Effector memory CD8-positive, alpha-beta T cell (primary cell): ENCODE results near the gene TRIM34.
"Not testable (repeated sequence)": the region's sequence is repeated elsewhere in the genome, so short reads cannot be mapped to it uniquely, and the experiment has no call there.

Experiments used
- ATAC-seq: fragments of 150-1000 bp; cut with Tn5 transposase; replicated peaks from 2 replicates; pipeline ENCODE4 v1.10.0; 2021; ENCODE audit warnings: mild to moderate bottlenecking, moderate library complexity
- DNase-seq, 3 experiments: peaks; one replicate each; pipeline ENCODE4 v3.0.0; 2021
- H3K27ac Mint-ChIP-seq, 2 donors: one replicate each; pipeline ENCODE4 v1.8.0; 2022; ENCODE audit warnings: mild to moderate bottlenecking in 2 of 2, mixed read lengths in 2 of 2, moderate library complexity in 2 of 2
- H3K27me3 Mint-ChIP-seq, 2 donors: one replicate each; pipeline ENCODE4 v1.8.0; 2022; ENCODE audit warnings: mixed read lengths in 2 of 2
- H3K36me3 Mint-ChIP-seq: one replicate; pipeline ENCODE4 v1.8.0; 2022; ENCODE audit warnings: mild to moderate bottlenecking, moderate library complexity, mixed read lengths; ENCODE audit not compliant: insufficient read depth
- H3K4me1 Mint-ChIP-seq, 2 donors: one replicate each; pipeline ENCODE4 v1.8.0; 2022; ENCODE audit warnings: low read depth in 2 of 2, mixed read lengths in 2 of 2
- H3K4me3 Mint-ChIP-seq, 2 donors: one replicate each; pipeline ENCODE4 v1.8.0; 2022; ENCODE audit warnings: mild to moderate bottlenecking in 2 of 2, mixed read lengths in 2 of 2, moderate library complexity in 2 of 2
- H3K9me3 Mint-ChIP-seq, 2 donors: one replicate each; pipeline ENCODE4 v1.8.0; 2022; ENCODE audit warnings: mixed read lengths in 2 of 2

The TRIM34 gene

DNA sequence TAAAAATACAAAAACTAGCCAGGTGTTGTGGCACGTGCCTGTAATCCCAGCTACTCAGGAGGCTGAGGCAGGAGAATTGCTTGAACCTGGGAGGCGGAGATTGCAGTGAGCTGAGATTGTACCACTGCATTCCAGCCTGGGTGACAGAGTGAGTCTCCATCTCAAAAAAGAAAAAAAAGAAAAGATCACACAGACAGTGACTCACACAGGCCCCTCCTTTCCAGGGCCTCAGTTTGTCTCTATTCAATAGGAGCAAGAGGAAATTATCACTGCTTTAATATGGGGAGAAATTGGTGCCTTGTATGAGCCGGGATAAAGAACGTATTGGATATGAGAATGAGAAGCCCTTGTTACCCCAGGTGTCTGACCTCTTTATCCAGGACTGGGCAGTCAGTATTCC is 22.0 kb upstream of the TRIM34 start:
- H3K27me3 Mint-ChIP-seq, ATAC-seq, H3K27ac Mint-ChIP-seq, H3K36me3 Mint-ChIP-seq, DNase-seq, H3K4me3 Mint-ChIP-seq, H3K4me1 Mint-ChIP-seq, H3K9me3 Mint-ChIP-seq: not testable (repeated sequence)

GRCh38 chr11:5603326-5603725 is 21.5 kb upstream of the TRIM34 start:
- DNase-seq = no peak
- H3K9me3 Mint-ChIP-seq = no peaks in the 10 kb centered on the region
- H3K36me3 Mint-ChIP-seq = no peaks in the 10 kb centered on the region
- no peak overlapping the region for H3K4me3 Mint-ChIP-seq
- no peaks in the 10 kb centered on the region for H3K27me3 Mint-ChIP-seq
- no peak for ATAC-seq
- H3K4me1 Mint-ChIP-seq = no peaks in the 10 kb centered on the region
- H3K27ac Mint-ChIP-seq = no peak overlapping the region

DNA sequence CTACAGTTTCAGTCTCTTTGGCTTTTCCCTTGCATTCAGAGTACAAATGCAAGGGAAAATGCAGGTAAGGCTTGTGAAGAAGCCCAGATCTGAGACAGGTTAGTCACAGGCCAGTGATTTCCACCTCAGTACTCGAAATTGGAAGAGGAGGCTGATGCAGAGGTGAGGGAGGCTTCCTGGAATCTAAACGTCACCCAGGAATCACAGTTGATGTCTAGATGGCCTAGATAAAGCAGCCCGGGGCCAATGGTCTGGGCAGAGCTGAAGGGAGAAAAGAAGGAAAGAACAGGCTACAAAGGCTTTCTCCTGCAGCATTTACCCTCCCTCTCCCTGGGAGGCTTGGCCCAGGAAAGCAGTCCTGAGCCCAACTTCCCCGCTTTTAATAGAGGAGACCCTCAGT is 19.9 kb upstream of the TRIM34 start:
- Mint-ChIP-seq H3K27me3 (peaks cover 0 to 1% of the 10 kb centered on the region in 2 donors), H3K9me3 (no peaks in the 10 kb centered on the region), H3K4me3 (no peak overlapping the region), H3K4me1 (no peaks in the 10 kb centered on the region), H3K36me3 (no peaks in the 10 kb centered on the region), H3K27ac (peak overlapping the region in 1 of 2 donors; percentile 33)
- DNase-seq (no peak), ATAC-seq (no peak)

- H3K36me3 Mint-ChIP-seq = no peaks in the 10 kb centered on the region
- ATAC-seq = no peak
- H3K27me3 Mint-ChIP-seq = peaks cover 0 to 6% of the 10 kb centered on the region in 2 donors
- no peak for DNase-seq
- H3K4me1 Mint-ChIP-seq = no peaks in the 10 kb centered on the region
- no peak overlapping the region for H3K27ac Mint-ChIP-seq
- H3K9me3 Mint-ChIP-seq = no peaks in the 10 kb centered on the region
- no peak overlapping the region for H3K4me3 Mint-ChIP-seq
Measured at GRCh38 chr11:5605849-5606248, 19.0 kb upstream of the TRIM34 start.

- Mint-ChIP-seq H3K4me3 (no peak overlapping the region), H3K36me3 (no peaks in the 10 kb centered on the region), H3K9me3 (no peaks in the 10 kb centered on the region), H3K27me3 (peaks cover 0 to 6% of the 10 kb centered on the region in 2 donors), H3K27ac (no peak overlapping the region), H3K4me1 (no peaks in the 10 kb centered on the region)
- DNase-seq (no peak), ATAC-seq (no peak)
Measured at GRCh38 chr11:5608808-5609207, 16.0 kb upstream of the TRIM34 start.

GRCh38 chr11:5610446-5610845 is 14.4 kb upstream of the TRIM34 start:
- Mint-ChIP-seq H3K9me3 (no peaks in the 10 kb centered on the region), H3K27me3 (peaks cover 0 to 6% of the 10 kb centered on the region in 2 donors), H3K4me3 (no peak overlapping the region), H3K4me1 (no peaks in the 10 kb centered on the region), H3K36me3 (no peaks in the 10 kb centered on the region), H3K27ac (no peak overlapping the region)
- DNase-seq (no peak), ATAC-seq (no peak)

DNA sequence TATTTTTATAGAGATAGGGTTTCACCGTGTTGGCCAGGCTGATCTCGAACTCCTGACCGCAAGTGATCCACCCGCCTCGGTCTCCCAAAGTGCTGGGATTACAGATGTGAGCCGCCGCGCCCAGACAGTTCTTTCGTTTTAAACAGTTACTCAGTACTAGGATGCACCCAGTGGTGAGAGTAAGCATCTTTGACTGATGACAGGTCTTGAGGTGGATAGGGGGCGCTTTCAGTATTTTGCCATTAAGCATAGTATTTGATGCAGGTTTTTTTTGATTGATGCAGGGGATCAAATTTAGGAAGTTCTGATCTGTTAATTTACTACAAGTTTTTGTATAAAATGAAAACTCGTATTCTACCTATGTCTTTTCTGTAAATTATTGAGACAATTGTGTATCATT is 13.2 kb upstream of the TRIM34 start:
- peaks cover 0 to 6% of the 10 kb centered on the region in 2 donors for H3K27me3 Mint-ChIP-seq
- no peaks in the 10 kb centered on the region for H3K36me3 Mint-ChIP-seq
- DNase-seq (no peak), ATAC-seq (no peak)
- H3K4me3 Mint-ChIP-seq = no peak overlapping the region
- no peaks in the 10 kb centered on the region for H3K9me3 Mint-ChIP-seq
- no peak overlapping the region for H3K27ac Mint-ChIP-seq
- H3K4me1 Mint-ChIP-seq = no peaks in the 10 kb centered on the region

GRCh38 chr11:5618807-5619206 is 6.0 kb upstream of the TRIM34 start:
- no peak for ATAC-seq
- H3K9me3 Mint-ChIP-seq = no peaks in the 10 kb centered on the region
- no peaks in the 10 kb centered on the region for H3K36me3 Mint-ChIP-seq
- peaks cover 0 to under 1% of the 10 kb centered on the region in 2 donors for H3K4me1 Mint-ChIP-seq
- no peak overlapping the region for H3K27ac Mint-ChIP-seq
- H3K27me3 Mint-ChIP-seq = no peaks in the 10 kb centered on the region
- H3K4me3 Mint-ChIP-seq = no peak overlapping the region
- DNase-seq = no peak

DNA sequence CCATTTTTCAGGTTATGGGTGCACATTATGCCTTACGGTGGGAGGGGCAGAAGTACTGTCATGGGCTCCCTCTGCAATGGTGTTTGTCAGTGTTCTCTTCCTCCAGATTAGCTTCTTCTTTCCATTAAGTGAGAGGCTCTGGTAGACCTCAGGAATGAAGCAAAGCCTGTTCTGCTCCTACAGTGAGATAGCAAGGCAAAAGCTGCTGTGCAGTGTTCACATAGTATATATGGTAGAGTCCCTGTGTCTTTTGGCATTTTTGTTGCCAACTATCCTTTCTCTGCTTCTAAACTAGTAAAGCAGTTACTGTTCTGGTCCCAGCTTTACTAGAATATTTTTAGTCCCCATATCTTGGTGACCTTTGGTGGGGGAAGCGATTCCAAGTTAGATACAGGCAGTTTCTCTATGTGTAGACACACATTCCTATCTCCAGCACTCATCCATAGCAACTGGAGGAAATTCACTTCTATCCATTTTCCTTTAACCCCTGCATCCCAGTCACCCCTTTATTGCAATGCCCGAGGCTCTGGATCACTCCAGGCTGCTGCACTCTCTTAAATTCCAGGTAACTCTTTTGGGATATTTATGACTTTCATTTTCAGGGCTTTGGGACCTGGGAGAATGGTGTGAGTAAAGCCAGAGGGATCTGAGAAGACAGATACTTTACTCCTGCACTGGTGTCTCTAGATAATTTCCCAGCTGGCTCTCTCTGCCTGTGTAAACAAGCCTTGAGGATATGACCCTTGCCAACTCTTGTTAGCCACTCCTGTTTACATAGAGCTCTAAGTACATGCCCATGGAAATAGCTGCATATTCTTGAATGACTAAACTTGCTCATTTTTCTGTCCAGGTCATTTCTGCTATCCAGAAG is 3.9 kb upstream of the TRIM34 start:
- DNase-seq (no peak), ATAC-seq (no peak)
- no peaks in the 10 kb centered on the region for H3K9me3 Mint-ChIP-seq
- H3K4me1 Mint-ChIP-seq = peaks cover 12 to 13% of the 10 kb centered on the region in 2 donors
- no peak overlapping the region for H3K27ac Mint-ChIP-seq
- H3K36me3 Mint-ChIP-seq = no peaks in the 10 kb centered on the region
- H3K4me3 Mint-ChIP-seq = no peak overlapping the region
- H3K27me3 Mint-ChIP-seq = no peaks in the 10 kb centered on the region

DNA sequence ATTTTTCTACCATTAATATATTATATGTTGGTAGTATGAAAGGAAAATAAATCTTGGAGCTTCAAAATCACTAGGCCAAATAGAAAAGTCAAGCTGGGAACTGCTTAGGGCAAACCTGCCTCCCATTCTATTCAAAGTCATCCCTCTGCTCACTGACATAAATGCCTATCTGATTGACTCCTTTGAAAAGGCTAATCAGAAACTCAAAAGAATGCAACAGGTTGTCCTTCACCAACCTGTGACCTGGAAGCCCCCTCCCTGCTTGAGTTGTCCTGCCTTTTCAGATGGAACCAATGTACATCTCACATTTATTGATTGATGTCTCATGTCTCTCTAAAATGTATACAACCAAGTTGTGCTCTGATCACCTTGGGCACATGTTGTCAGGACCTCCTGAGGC is 3.2 kb upstream of the TRIM34 start:
- no peak for ATAC-seq
- Mint-ChIP-seq H3K4me3 (no peak overlapping the region), H3K9me3 (no peaks in the 10 kb centered on the region), H3K36me3 (no peaks in the 10 kb centered on the region), H3K4me1 (peaks cover 16 to 17% of the 10 kb centered on the region in 2 donors), H3K27ac (no peak overlapping the region), H3K27me3 (no peaks in the 10 kb centered on the region)
- DNase-seq = no peak

DNA sequence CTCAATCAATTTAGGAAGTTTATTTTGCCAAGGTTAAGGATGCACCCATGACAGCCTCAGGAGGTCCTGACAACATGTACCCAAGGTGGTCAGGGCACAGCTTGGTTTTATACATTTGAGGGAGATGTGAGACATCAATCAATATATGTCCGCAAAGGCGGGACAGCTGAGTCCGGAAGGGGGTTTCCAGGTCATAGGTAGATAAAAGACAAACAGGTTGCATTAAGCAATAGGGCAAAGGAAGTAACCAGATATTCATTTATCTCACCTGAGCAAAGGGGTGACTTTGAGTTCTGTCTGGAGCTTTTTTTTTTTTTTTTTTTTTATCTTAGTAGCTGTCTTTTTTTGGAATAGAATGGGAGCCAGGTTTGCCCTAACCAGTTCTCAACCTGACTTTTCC is 2.0 kb upstream of the TRIM34 start:
- Mint-ChIP-seq H3K4me3 (no peak overlapping the region), H3K27me3 (no peaks in the 10 kb centered on the region), H3K27ac (no peak overlapping the region), H3K36me3 (no peaks in the 10 kb centered on the region), H3K4me1 (peaks cover 24 to 26% of the 10 kb centered on the region in 2 donors), H3K9me3 (no peaks in the 10 kb centered on the region)
- DNase-seq = no peak
- no peak for ATAC-seq

DNA sequence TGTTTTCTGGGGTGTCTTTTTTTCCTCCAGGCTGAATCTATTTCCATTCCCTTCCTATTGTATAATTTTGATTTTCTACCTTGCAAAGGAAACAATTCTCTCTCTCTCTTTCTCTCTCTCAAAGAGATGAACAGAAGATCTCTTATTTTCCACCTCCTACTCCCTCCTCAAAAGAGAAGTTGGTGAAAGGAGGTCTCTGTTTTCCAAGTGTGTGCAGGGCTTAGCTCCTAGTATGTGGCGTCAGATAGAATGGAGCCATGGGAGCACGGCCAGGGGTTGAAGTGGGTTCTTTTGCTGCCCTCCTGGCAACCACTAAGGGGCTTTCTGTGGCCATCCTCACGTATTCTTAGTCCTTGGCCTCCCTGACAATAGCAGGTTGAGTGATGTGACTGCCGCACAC is 480 bp downstream of the TRIM34 start:
- H3K36me3 Mint-ChIP-seq = no peaks in the 10 kb centered on the region
- H3K27ac Mint-ChIP-seq = peak overlapping the region; percentile 81 to 94
- ATAC-seq = no peak
- peak overlapping the region; percentile 77 to 83 for H3K4me3 Mint-ChIP-seq
- no peak for DNase-seq
- H3K4me1 Mint-ChIP-seq = peaks cover 31 to 33% of the 10 kb centered on the region in 2 donors
- H3K9me3 Mint-ChIP-seq = no peaks in the 10 kb centered on the region
- no peaks in the 10 kb centered on the region for H3K27me3 Mint-ChIP-seq

- H3K9me3 Mint-ChIP-seq = no peaks in the 10 kb centered on the region
- ATAC-seq = no peak
- H3K4me1 Mint-ChIP-seq = peaks cover 31 to 40% of the 10 kb centered on the region in 2 donors
- H3K4me3 Mint-ChIP-seq = peak overlapping the region; percentile 77 to 83
- H3K27me3 Mint-ChIP-seq = no peaks in the 10 kb centered on the region
- no peak for DNase-seq
- no peaks in the 10 kb centered on the region for H3K36me3 Mint-ChIP-seq
- H3K27ac Mint-ChIP-seq = peak overlapping the region; percentile 81 to 94
Measured at GRCh38 chr11:5626196-5626595, 1.4 kb downstream of the TRIM34 start.

GRCh38 chr11:5631417-5631816 is 6.6 kb downstream of the TRIM34 start:
- DNase-seq = no peak
- ATAC-seq = no peak
- Mint-ChIP-seq H3K27me3 (no peaks in the 10 kb centered on the region), H3K4me3 (no peak overlapping the region), H3K9me3 (no peaks in the 10 kb centered on the region), H3K36me3 (peaks cover 34% of the 10 kb centered on the region), H3K4me1 (peaks cover 24 to 36% of the 10 kb centered on the region in 2 donors), H3K27ac (no peak overlapping the region)
